Left ventricle myocardium superior (tissue), 1 donor: Measurements from ENCODE around the gene TYMS. TPM values are rescaled to one million over a fixed set of nuclear protein-coding genes. Genes with fewer than 3 reads are reported as not detected.

ENCODE experiments used
- ATAC-seq: fragments of 200-7000 bp; cut with Tn5 transposase; one replicate; pipeline ENCODE4 v1.9.1; 2020; ENCODE audit warnings: mild to moderate bottlenecking, moderate library complexity
- DNase-seq: peaks from one replicate; pipeline ENCODE4 v3.0.0-alpha.2; 2020
- intact Hi-C: fragments of 100-400 bp; cut with micrococcal nuclease; formaldehyde crosslinking; loops from one replicate; pipeline ENCODE4 v1.11.0; 2022
- long read RNA-seq: library from polyadenylated mRNA; unstranded; transcript quantifications from one replicate; pipeline ENCODE4 v2.0.0, GENCODE V29; 2021
- total RNA-seq: library from RNA; stranded (reverse); fragmentation: NEBNext Ultra II Directional; extraction: Animal tissue kit (Norgen Biotek cat#: 25700); gene quantifications from one replicate; pipeline ENCODE4 v1.2.1, GENCODE V29; 2021
- donor health status: DM: no; HTN: yes; CAD: no; lungs with severe emphysema.

Gene TYMS
- 3.8 TPM for total RNA-seq
- long read RNA-seq, partial matches to known transcripts: 3 of 7 reads
- long read RNA-seq, other reads (novel, unspliced or antisense): 0 of 7 reads

DNA sequence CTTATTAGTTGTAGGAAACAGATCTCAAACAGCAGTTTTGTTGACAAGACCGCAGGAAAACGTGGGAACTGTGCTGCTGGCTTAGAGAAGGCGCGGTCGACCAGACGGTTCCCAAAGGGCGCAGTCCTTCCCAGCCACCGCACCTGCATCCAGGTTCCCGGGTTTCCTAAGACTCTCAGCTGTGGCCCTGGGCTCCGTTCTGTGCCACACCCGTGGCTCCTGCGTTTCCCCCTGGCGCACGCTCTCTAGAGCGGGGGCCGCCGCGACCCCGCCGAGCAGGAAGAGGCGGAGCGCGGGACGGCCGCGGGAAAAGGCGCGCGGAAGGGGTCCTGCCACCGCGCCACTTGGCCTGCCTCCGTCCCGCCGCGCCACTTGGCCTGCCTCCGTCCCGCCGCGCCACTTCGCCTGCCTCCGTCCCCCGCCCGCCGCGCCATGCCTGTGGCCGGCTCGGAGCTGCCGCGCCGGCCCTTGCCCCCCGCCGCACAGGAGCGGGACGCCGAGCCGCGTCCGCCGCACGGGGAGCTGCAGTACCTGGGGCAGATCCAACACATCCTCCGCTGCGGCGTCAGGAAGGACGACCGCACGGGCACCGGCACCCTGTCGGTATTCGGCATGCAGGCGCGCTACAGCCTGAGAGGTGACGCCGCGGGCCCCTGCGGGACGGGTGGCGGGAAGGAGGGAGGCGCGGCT is at the start of gene TYMS:
TSS of gene TYMS (plus strand) at position 343 of the 690 bp plus-strand sequence. CDS start at position 433, 90 bp downstream.
- ATAC-seq: peak; percentile 70
- peak; percentile 44 for DNase-seq
- intact Hi-C loops: no loop called here

DNA sequence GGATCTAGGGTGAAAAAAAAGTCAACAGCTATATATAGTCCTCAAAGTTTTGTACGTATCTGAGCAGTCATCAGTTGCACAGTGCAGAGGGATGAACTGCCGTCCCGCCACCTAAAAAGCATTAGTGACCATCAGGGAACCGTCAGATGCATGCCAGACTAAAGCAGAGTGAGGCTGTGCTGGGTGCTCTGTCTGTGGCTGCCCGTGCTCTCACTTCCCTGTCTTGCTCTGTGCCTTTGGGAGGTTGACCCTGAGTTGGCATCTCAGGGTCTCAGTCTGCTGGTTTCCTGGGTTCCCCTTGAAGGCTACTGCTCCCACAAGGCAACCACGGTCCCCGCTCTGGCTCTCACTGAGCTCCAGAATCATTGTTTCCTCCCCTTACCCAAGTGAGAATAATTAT is 49.5 kb upstream of the TYMS start:
- peak; percentile 19 for ATAC-seq
- intact Hi-C loops: no loop called here
- no peak for DNase-seq

DNA sequence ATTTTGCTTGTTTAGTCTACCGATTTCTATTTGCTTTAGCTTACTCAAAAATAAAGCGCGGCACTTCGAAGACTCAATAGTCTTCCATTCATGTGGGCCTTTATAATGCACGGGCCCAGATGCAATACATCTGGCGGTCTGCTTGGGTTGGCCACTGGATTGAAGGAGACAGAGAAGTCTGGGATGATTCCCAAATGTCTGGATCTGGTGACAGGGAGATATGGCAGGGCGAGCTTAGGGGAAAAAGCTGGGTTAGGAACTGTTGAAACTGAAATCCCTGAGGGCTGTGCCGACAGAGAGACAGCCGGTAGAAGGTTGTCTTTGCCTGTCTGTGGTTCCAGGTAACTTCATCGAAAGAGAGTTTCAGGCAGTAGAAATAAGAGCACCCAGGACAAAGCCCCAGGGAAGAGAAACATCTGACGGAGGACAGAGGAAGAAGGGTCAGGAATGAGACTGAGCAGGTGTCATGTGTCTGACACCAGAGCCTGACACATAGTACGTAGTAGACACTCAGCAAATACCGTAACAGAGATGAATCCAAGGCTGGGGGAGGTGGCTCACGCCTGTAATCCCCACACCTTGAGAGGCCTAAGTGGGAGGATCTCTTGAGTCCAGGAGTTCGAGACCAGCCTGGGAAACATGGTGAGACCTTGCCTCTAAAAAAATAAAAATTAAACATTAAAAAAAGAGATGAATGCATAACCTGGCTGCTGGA is 47.1 kb upstream of the TYMS start:
- intact Hi-C loops: no loop called here
- DNase-seq: peak; percentile 50
- ATAC-seq: peak; percentile 89

DNA sequence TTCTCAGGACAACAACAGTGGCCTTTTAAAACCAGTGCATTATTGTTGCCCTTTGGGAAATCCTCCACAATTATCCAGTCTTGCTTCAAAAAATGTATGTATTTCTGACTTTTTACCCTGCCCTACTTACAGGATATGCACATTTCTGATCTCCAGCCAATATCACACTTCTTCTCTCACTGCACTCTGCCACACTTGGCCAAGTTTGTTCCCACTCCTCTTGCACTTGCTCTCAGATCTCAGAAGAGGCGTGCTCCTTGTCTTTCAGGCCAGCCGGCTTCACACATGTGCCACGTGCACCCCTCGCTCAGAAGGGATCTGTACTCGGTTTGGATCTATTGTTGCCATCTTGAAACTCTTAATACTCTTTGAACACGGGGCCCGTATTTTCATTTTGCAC is 45.3 kb upstream of the TYMS start:
- no peak for ATAC-seq
- intact Hi-C loops: no loop called here
- DNase-seq: no peak

DNA sequence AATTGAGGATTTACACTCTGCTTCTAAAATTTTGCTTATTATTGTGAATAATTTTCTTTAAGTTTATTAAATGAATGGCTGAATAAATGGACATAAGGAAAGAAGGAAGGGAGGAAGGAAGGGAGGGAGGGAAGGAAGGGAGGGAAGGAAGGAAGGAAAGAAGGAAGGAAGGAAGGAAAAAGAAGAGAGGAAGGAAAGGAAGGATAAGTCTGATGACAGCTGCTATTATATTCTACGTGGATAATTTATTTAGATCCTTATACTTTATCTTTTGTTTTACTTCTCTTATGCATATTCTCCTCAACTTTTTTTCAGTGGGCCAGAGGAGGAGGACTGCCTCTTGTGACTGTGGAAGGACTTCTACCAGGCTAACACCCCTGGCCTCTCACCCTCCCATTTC is 43.3 kb upstream of the TYMS start:
- intact Hi-C loops: no loop called here

DNA sequence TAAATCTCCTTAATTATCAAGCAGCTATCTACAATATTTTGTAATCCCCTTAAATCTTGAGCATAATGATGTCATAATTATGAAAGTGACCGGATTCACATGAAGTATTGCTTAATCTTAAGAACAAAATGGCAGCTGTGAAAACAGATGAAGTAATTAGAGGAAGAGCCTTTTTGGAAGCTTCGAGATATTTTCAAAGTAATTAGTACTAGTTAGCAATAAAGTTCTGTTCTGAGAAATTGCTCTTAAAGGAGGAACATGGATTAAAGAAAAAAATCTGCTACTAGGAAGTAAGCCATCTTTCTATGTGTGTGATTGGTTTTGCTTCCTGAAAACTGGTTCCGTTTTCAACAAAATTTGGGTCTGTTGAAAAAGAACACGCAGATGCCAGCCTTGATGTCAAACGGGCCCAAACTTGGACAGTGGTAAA is 42.3 kb upstream of the TYMS start:
- ATAC-seq: peak; percentile 35
- no peak for DNase-seq
- intact Hi-C loops: loop anchor here (5.0 kb wide), 1 partner anchor 328 kb away; no protein-coding TSS in a partner anchor

More for the DNA sequence above, 43.3 kb upstream of the TYMS start:
- no peak for DNase-seq
- no peak for ATAC-seq

DNA sequence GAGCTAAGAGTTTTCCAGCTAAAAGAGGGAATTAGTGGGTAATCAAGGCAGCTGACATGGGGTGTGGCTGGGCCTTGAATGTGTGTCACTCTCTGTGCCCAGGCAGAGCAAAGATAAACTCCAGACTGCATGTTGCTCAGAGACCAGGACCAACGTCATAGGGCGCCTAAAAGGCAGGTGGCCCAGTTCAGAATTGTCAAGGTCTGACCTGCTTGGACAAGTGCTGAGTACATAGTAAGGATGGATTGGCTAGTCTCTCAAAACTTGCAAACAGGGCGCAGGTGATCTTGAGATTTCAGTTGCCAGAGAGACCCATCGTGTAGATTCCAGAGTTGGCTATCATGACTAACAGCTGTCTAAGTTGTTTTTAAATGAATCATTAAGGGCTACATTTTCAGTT is 41.7 kb upstream of the TYMS start:
- intact Hi-C loops: loop anchor here (5.0 kb wide), 1 partner anchor 328 kb away; no protein-coding TSS in a partner anchor
- DNase-seq: no peak
- ATAC-seq: peak; percentile 67

DNA sequence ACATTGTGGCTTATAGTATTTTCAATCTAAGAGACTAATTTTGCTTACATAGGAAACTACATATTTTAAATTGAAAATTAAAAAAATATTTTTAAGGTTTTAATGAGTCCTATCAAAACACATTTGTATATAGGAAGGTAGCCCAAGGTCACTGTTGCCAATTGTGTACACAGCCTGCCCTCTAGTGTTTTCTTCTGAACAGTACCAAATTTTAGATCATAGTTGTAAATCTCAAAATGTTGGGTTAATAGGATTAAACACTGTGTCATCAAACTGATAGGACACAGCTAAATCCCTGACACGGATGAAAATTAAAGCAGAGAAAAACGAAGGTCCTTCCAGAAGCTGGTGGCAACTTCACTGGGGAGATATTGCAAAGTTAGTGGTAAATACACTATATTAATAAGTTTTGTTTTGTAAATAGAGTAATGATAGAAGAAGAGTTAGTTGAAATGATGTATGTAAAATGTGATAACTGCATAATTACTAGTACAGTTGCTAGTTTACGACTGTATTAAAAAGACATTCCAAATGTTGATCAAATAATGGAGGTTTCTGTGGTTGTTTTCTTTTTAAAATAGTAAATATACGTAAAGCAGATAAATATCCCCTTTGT is 41.0 kb upstream of the TYMS start:
- ATAC-seq (peak; percentile 73), DNase-seq (no peak)
- intact Hi-C loops: loop anchor here (5.0 kb wide), 1 partner anchor 329 kb away; no protein-coding TSS in a partner anchor

DNA sequence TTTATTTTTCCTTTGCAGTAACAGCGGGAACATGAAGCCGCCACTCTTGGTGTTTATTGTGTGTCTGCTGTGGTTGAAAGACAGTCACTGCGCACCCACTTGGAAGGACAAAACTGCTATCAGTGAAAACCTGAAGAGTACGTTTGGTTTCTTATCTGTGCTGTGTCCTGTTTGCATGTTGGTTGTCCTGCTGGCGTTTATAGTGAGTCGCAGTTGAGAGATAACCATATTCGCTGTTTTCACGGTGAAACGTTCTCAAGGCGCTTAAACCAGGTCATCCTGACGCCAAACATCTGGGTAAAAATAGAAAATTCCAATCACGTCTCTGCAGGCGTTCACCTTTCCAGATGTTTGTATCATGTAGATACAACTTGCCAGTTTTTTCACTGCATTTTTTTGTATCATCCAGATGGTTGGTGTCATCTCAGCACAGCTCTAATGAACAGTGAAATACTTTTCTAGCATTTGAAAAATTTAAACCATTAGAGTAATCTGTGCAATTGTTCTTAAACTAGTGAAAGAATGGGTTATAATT is 39.4 kb upstream of the TYMS start:
- no peak for ATAC-seq
- intact Hi-C loops: loop anchor here (5.0 kb wide), 1 partner anchor 331 kb away; no protein-coding TSS in a partner anchor
- DNase-seq: no peak

DNA sequence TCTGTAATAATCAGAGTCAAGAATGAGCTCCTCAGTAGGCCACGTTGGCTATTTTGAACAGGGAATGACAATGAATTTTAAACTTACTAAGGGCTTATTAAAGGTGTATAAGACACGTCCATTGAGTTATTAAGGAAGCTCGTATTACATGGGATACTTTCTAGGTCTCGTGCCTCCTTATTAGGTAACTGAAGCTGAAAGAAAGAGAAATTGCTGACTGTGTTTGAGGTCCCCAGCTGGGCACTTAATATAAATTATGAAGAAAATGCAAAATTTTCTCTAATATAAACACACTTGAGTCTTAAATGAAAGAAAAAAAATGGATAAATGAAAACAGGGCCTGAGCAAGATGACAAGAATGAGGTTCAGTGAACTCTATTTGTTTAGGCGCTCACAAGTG is 38.8 kb upstream of the TYMS start:
- intact Hi-C loops: loop anchor here (5.0 kb wide), 1 partner anchor 331 kb away; no protein-coding TSS in a partner anchor
- DNase-seq (no peak), ATAC-seq (no peak)

DNA sequence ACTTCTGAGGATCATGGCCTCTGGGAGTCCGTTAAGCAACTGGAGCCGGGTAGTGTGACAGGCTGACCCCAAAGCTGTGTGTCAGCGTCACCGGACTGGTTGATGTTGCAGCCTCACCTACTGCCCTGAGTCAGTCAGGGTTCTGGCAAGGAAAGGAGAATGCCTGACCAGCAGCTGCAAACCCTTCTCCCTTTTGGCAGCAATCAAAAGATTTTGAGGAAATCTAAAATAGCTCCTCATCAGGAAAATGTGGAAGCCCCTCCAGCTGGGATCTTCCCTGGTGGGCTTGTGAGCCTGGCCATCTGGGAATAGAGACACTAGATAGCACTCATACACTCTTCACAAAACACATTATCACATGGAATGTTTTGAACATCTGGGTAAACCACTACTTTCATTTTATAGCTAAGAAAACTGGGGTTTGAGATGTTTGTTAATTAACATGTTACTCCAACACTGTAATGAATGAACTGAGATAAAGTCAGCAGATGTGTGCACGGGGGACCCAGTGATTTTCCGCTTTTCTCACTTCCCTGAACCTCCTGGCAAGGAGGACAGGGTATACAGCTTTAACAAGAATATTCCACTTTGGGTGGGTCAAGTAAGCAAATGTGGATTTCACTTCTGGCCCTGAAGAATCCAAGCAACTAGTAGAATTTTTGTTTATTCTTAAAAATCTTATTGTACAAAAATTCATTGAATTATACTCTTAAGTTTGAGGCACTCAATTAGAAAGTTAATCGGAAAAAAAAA is 36.0 kb upstream of the TYMS start:
- DNase-seq (no peak), ATAC-seq (peak; percentile 27)
- intact Hi-C loops: loop anchor here (5.0 kb wide), 1 partner anchor 211 kb away; no protein-coding TSS in a partner anchor

DNA sequence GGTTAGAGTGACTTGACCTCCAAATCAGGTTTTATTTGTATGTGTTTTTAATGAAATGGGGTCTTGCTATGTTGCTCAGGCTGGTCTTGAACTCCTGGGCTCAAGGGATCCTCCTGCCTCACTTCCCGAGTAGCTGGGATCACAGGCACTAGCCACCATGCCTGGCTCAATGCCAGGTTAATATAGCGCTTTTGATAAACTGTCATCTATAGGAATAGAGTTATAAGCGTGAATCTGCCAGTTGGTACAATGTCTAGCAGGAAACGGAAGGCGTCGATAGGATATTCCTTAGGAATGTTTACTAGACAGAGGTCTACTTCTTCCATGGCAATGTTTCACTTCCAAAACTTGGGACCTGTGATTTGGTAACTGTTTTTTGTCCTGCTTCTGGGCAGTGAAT is 35.2 kb upstream of the TYMS start:
- DNase-seq (no peak), ATAC-seq (no peak)

DNA sequence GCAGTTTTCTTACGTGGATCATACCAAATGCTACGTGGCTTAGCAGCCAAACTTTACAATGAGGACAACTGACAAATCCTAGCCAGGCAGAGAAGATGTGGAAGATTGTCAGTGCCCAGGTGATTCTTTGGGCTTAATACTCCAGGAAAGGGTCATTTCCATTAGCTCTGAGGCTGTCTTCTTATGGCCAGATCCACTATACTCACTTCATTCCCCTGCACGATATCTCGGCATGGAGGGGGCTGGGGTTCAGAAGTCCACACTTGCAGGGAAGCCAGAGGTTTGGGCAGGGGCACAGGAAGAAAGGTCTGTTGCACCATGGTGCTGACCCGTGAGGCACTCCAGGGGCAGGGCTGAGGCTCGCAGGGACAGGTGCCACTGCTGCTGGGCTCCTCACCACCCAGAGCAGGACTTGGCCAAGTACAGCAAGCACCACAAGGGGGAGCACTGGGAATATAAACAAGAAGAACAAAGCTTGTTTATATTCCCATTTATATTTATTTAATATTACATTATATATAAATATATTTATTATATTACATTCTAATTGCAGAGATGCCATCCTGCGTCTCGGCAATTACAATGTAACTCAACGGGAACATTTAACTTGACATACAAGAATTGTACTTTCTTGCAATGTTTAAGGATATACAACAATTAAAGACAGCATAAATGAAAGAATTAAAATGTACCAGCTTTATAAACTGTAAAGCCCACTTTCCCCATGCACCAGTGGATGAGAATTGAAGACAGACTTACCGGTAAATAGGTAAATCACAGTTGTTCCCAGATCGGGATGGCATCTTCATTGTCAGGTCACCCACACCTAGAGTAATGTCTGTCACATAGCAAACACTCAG is 33.5 kb upstream of the TYMS start:
- ATAC-seq (peak; percentile 66), DNase-seq (peak; percentile 62)
- intact Hi-C loops: loop anchor here (5.0 kb wide), 1 partner anchor 208 kb away; no protein-coding TSS in a partner anchor

More for the DNA sequence above, 35.2 kb upstream of the TYMS start:
- intact Hi-C loops: loop anchor here (5.0 kb wide), 1 partner anchor 210 kb away; no protein-coding TSS in a partner anchor

DNA sequence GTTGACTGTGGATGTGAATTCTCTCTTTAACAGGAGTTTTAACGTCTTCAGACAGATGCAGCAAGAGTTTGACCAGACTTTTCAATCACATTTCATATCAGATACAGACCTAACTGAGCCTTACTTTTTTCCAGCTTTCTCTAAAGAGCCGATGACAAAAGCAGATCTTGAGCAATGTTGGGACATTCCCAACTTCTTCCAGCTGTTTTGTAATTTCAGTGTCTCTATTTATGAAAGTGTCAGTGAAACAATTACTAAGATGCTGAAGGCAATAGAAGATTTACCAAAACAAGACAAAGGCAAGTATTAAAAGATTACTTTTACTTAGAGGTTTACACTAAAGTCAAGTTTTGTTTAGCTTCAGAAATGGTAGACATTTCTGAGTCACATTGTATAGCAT is 30.2 kb upstream of the TYMS start:
- intact Hi-C loops: no loop called here
- ATAC-seq: no peak
- no peak for DNase-seq

DNA sequence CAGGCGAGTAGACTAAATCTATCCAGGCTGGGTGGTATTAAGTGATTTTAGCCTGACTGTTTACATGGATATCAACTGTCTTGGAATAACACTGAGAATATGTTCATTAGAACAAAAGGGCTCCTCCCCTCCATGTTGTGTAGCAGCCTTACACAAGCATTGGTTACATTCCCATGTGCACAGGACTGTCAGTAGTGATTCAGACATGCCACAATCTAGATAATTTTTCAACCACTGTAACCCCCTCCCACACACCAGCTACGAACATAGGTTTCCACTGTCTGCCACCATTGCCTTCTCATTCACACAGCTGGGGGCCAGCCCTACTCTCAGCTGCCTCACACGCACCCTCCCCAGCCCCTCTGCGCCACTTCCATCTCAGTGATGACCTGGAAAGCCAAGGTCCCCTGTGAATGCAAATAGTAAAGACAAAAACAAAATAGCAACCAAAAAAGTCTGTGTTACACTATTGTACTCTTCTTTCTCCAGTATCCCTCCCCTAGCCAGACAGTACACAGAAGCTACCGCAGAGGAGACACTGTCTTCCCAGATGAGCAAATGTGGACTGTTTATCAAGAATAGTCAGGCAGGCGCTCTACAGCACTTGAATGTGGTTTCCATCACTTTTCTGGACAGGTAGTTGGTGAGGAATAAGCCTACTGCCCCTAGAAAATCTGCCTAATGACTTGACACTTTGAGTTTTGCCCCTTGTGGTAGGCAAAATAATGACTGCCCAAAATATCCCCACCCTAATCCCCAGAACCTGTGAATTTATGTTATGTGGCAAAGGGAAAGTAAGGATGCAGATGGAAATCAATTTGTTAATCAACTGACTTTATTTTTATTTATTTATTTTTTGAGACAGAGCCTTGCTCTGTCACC is 27.9 kb upstream of the TYMS start:
- intact Hi-C loops: no loop called here

DNA sequence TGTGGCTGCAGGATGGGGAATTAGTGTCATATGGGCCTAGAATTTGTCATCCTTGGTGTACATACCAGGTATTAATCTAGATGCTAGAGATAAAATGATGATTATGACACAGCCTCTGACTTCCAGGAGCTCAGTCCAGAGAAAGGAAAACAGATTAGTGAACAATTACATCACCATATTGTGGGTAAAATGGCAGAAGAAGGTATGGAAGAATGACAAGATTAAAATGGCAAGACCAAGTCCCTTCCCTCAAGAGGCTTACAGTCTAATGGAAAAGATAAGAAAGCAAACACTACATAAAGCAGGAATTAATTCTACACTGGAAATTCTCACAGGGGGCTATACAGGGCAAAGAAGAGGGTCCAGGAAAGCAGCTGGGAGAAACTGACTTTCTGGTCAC is 25.9 kb upstream of the TYMS start:
- ATAC-seq (no peak), DNase-seq (no peak)
- intact Hi-C loops: no loop called here

More for the DNA sequence above, 27.9 kb upstream of the TYMS start:
- ATAC-seq (no peak), DNase-seq (no peak)

DNA sequence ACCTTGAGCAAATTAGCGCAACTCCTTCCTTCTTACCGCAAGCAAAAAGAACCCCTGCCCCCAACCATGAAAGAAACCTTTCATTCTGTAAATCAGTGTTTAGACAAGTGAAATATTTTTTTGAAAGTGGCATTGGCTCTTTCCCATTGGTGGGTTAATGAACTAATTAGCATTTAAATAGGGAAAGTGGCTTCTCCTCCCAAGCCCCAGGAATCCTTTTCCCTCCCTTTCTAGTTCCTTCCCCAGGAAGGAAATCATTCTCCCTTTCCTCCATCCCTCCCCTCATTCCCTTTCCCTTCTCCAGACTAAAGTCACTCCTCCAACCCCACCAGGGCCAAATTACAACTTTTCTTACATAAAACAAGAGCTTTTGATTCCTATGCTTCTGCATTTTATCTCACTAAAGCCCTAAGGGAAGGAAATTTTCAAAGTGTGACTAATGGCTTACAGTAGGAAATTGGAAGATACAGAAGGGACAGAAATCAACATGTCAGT is 22.9 kb upstream of the TYMS start:
- ATAC-seq: no peak
- intact Hi-C loops: no loop called here
- DNase-seq: no peak
